Mammary epithelial cell (primary cell): ENCODE data around the gene MEGF8.

Experiments
- CTCF ChIP-seq, 2 donors: IDR thresholded peaks in 1 of 2; conservative IDR thresholded peaks in 1 of 2; 2 replicates each; pipeline ENCODE4 v1.5.1; 2011 to 2012; ENCODE audit warnings: inconsistent platforms in 2 of 2, low read length in 2 of 2, mild to moderate bottlenecking in 2 of 2, control low read depth in 1 of 2, low read depth in 1 of 2; ENCODE audit not compliant: insufficient read depth in 1 of 2; ENCODE audit errors: extremely low read depth in 1 of 2
- EZH2 ChIP-seq: IDR thresholded peaks from 2 replicates; pipeline ENCODE4 v1.6.1; 2012; ENCODE audit warnings: low read length, inconsistent platforms, borderline replicate concordance

- TF ChIP-seq CTCF (conservative IDR thresholded peaks at IDR 0.05 in 1 of 2, IDR thresholded peaks at IDR 0.05 in 1 of 2; ENCODE audit: extremely low read depth in 1 of 2, insufficient read depth in 1 of 2, low read depth in 1 of 2, low read length in 2 of 2) = no peak
- TF ChIP-seq EZH2 = no peak
Observed at GRCh38 chr19:42301646-42302203, 23.7 kb upstream of the MEGF8 start, which contains the start of gene PRR19.
